ENCODE results near the gene CLIC4. TPM values are rescaled to one million over a fixed set of nuclear protein-coding genes. Genes with fewer than 3 reads are reported as not detected.

Gene CLIC4
- total and polyA plus RNA-seq, 2 of the 8 experiments (the other 6 are each of a cell fraction or from before 2014, with no cell fraction given), result 77.5 to 293 TPM

- TF ChIP-seq CHD7 (IDR thresholded peaks at IDR 0.05; ENCODE audit: insufficient replicate concordance, low read length) (no peak), RFX5 (IDR thresholded peaks at IDR 0.05; ENCODE audit: borderline replicate concordance, low read depth, low read length) (no peak), EZH2 (IDR thresholded peaks at IDR 0.05; ENCODE audit: low read depth, low read length, severe bottlenecking) (no peak), KDM1A (IDR thresholded peaks at IDR 0.05; ENCODE audit: borderline replicate concordance, low read length) (no peak), BRCA1 (IDR thresholded peaks at IDR 0.05; ENCODE audit: low read depth, low read length) (no peak), TCF12 (IDR thresholded peaks at IDR 0.05; ENCODE audit: low read depth, low read length) (no peak), SIRT6 (IDR thresholded peaks at IDR 0.05; ENCODE audit: low read length) (no peak), TBP (IDR thresholded peaks at IDR 0.05; ENCODE audit: low read depth, low read length) (no peak)
Measured at GRCh38 chr1:24825174-24825573, 79.9 kb downstream of the CLIC4 start (continued).
